SU-DHL-6 (cell line): ENCODE results near the gene NTRK3.

ENCODE experiments used
- H2AFZ ChIP-seq: fragments of 200-600 bp; sonication (generic); 2 replicates; pipeline ENCODE4 v1.6.1; 2014; ENCODE audit warnings: low read depth, mild to moderate bottlenecking, moderate library complexity, mixed read lengths, antibody characterized with exemption, low read length; ENCODE audit not compliant: severe bottlenecking
- H3F3A ChIP-seq: fragments of 200-600 bp; shearing (Covaris generic); 2 replicates; pipeline ENCODE4 v1.6.0; 2016; ENCODE audit warnings: antibody characterized with exemption, mild to moderate bottlenecking; ENCODE audit not compliant: insufficient read depth
- H3K27ac ChIP-seq: fragments of 200-600 bp; sonication (generic); 2 replicates; pipeline ENCODE4 v1.5.1; 2016; ENCODE audit warnings: low read depth, mild to moderate bottlenecking, low read length, moderate library complexity, mixed read lengths
- H3K27me3 ChIP-seq: fragments of 200-600 bp; sonication (generic), shearing (Covaris generic); 2 replicates; pipeline ENCODE4 v1.6.0; 2014; ENCODE audit warnings: mild to moderate bottlenecking, low read length
- H3K36me3 ChIP-seq: fragments of 200-600 bp; sonication (generic); 2 replicates; pipeline ENCODE4 v1.6.1; 2014; ENCODE audit warnings: mild to moderate bottlenecking, low read length, mixed read lengths
- H3K4me2 ChIP-seq: fragments of 300-600, 200-600 bp; shearing (Covaris generic), sonication (generic); 2 replicates; pipeline ENCODE4 v1.6.0; 2014; ENCODE audit warnings: low read length, low read depth, mild to moderate bottlenecking; ENCODE audit not compliant: poor library complexity, severe bottlenecking
- H3K4me3 ChIP-seq: fragments of 200-600 bp; sonication (generic); 2 replicates; pipeline ENCODE4 v1.5.1; 2014; ENCODE audit warnings: antibody characterized with exemption, low read length, mild to moderate bottlenecking, mixed read lengths; ENCODE audit not compliant: insufficient read depth, poor library complexity, severe bottlenecking
- H3K79me2 ChIP-seq: fragments of 200-600 bp; sonication (generic); 2 replicates; pipeline ENCODE4 v1.6.1; 2014; ENCODE audit warnings: mild to moderate bottlenecking, low read length, moderate library complexity; ENCODE audit not compliant: insufficient read depth
- H3K9ac ChIP-seq: fragments of 200-600 bp; sonication (generic); 2 replicates; pipeline ENCODE4 v1.7.0; 2014; ENCODE audit warnings: mild to moderate bottlenecking, low read length
- H3K9me2 ChIP-seq: fragments of 200-600 bp; sonication (generic); replicated peaks from 2 replicates; pipeline ENCODE4 v1.6.1; 2014; ENCODE audit warnings: low read length; ENCODE audit not compliant: insufficient read depth
- H3K9me3 ChIP-seq: fragments of 200-600 bp; sonication (generic); 2 replicates; pipeline ENCODE4 v1.6.1; 2014; ENCODE audit warnings: low read length, mixed read lengths; ENCODE audit not compliant: insufficient read depth
- H4K20me1 ChIP-seq: fragments of 200-600 bp; sonication (generic); 2 replicates; pipeline ENCODE4 v1.6.1; 2014; ENCODE audit warnings: low read depth, mild to moderate bottlenecking, antibody characterized with exemption, low read length, moderate library complexity, mixed read lengths
- EZH2phosphoT487 ChIP-seq: fragments of 200-600 bp; sonication (generic), shearing (Covaris generic); conservative IDR thresholded peaks from 2 replicates; pipeline ENCODE4 v1.6.1; 2018; ENCODE audit warnings: mild to moderate bottlenecking, antibody characterized with exemption, low read length, moderate library complexity, mixed read lengths
- TF ChIP-seq, protein P1 (sequence below): fragments of 200-600 bp; sonication (generic); IDR thresholded peaks from one replicate; pipeline ENCODE4 v1.5.1; 2017; ENCODE audit warnings: antibody characterized with exemption, mild to moderate bottlenecking, low read length, moderate library complexity; ENCODE audit not compliant: insufficient read depth, poor library complexity, severe bottlenecking

NTRK3 gene

GRCh38 chr15:88178631-88179030 lies 77.9 kb downstream of the NTRK3 start:
- no peaks in the 10 kb centered on the region for H3F3A ChIP-seq
- H3K27me3 ChIP-seq: no peaks in the 10 kb centered on the region
- no peaks in the 10 kb centered on the region for H3K36me3 ChIP-seq
- H3K9me3 ChIP-seq: no peaks in the 10 kb centered on the region
- H3K9ac ChIP-seq: no peak overlapping the region
- H2AFZ ChIP-seq: no peak overlapping the region
- H3K9me2 ChIP-seq: no peaks in the 10 kb centered on the region
- no peak overlapping the region for H3K4me3 ChIP-seq
- H3K27ac ChIP-seq: no peak overlapping the region
- H3K79me2 ChIP-seq: no peaks in the 10 kb centered on the region
- TF ChIP-seq, protein P1, sequence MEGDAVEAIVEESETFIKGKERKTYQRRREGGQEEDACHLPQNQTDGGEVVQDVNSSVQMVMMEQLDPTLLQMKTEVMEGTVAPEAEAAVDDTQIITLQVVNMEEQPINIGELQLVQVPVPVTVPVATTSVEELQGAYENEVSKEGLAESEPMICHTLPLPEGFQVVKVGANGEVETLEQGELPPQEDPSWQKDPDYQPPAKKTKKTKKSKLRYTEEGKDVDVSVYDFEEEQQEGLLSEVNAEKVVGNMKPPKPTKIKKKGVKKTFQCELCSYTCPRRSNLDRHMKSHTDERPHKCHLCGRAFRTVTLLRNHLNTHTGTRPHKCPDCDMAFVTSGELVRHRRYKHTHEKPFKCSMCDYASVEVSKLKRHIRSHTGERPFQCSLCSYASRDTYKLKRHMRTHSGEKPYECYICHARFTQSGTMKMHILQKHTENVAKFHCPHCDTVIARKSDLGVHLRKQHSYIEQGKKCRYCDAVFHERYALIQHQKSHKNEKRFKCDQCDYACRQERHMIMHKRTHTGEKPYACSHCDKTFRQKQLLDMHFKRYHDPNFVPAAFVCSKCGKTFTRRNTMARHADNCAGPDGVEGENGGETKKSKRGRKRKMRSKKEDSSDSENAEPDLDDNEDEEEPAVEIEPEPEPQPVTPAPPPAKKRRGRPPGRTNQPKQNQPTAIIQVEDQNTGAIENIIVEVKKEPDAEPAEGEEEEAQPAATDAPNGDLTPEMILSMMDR: no peak
- TF ChIP-seq EZH2phosphoT487: no peak
- no peaks in the 10 kb centered on the region for H4K20me1 ChIP-seq
- H3K4me2 ChIP-seq: no peak overlapping the region

GRCh38 chr15:88177451-88177850 lies 79.1 kb downstream of the NTRK3 start:
- no peaks in the 10 kb centered on the region for H3K36me3 ChIP-seq
- no peaks in the 10 kb centered on the region for H3F3A ChIP-seq
- H3K9me2 ChIP-seq: no peaks in the 10 kb centered on the region
- no peaks in the 10 kb centered on the region for H3K27me3 ChIP-seq
- H3K9me3 ChIP-seq: no peaks in the 10 kb centered on the region
- no peak overlapping the region for H2AFZ ChIP-seq
- H3K4me2 ChIP-seq: no peak overlapping the region
- H3K27ac ChIP-seq: no peak overlapping the region
- no peaks in the 10 kb centered on the region for H4K20me1 ChIP-seq
- no peak overlapping the region for H3K4me3 ChIP-seq
- TF ChIP-seq, protein P1: no peak
- no peaks in the 10 kb centered on the region for H3K79me2 ChIP-seq
- no peak overlapping the region for H3K9ac ChIP-seq

GRCh38 chr15:88174571-88174970 lies 82.0 kb downstream of the NTRK3 start:
- Histone ChIP-seq H3K9ac (no peak overlapping the region), H3K4me2 (no peak overlapping the region), H4K20me1 (no peaks in the 10 kb centered on the region), H3K36me3 (no peaks in the 10 kb centered on the region), H3K79me2 (no peaks in the 10 kb centered on the region), H3F3A (no peaks in the 10 kb centered on the region), H3K27ac (no peak overlapping the region), H3K9me3 (no peaks in the 10 kb centered on the region), H3K9me2 (no peaks in the 10 kb centered on the region), H3K4me3 (no peak overlapping the region), H3K27me3 (no peaks in the 10 kb centered on the region), H2AFZ (no peak overlapping the region)
- TF ChIP-seq, protein P1: no peak
- no peak for TF ChIP-seq EZH2phosphoT487
